Stimulated activated CD8-positive, alpha-beta memory T cell treated with anti-CD3 and anti-CD28 coated beads, Interleukin-2, amount 100 ng/mL, for 1 hour (primary cell): ENCODE data around the gene WNT8B.

Experiments used
- DNase-seq, 2 donors: peaks; one replicate each; pipeline ENCODE4 v3.0.0-alpha.2; 2020; ENCODE audit warnings: low read depth in 2 of 2

Gene WNT8B

GRCh38 chr10:100483876-100484666 is 21.3 kb downstream of the WNT8B start:
- DNase-seq: no peak

GRCh38 chr10:100485366-100485765 is 22.6 kb downstream of the WNT8B start:
- no peak for DNase-seq

- no peak for DNase-seq
Observed at GRCh38 chr10:100485801-100486495, 23.1 kb downstream of the WNT8B start.

- no peak for DNase-seq
Observed at GRCh38 chr10:100487529-100487928, 24.7 kb downstream of the WNT8B start.

GRCh38 chr10:100489396-100489795 is 26.6 kb downstream of the WNT8B start:
- no peak for DNase-seq

- DNase-seq: no peak
Observed at GRCh38 chr10:100490531-100490930, 27.7 kb downstream of the WNT8B start.

- no peak for DNase-seq
Observed at GRCh38 chr10:100496567-100496966, 33.8 kb downstream of the WNT8B start.

GRCh38 chr10:100498059-100498458 is 35.2 kb downstream of the WNT8B start:
- no peak for DNase-seq

- no peak for DNase-seq
Observed at GRCh38 chr10:100501423-100501822, 38.6 kb downstream of the WNT8B start.

GRCh38 chr10:100502926-100503494 is 40.2 kb downstream of the WNT8B start:
- no peak for DNase-seq

- DNase-seq: no peak
Observed at GRCh38 chr10:100504096-100504495, 41.3 kb downstream of the WNT8B start.

GRCh38 chr10:100505164-100505563 is 42.4 kb downstream of the WNT8B start:
- no peak for DNase-seq

GRCh38 chr10:100506596-100507356 is 44.0 kb downstream of the WNT8B start:
- no peak for DNase-seq

- no peak for DNase-seq
Observed at GRCh38 chr10:100507357-100507732, 44.5 kb downstream of the WNT8B start.

GRCh38 chr10:100508266-100508665 is 45.5 kb downstream of the WNT8B start:
- no peak for DNase-seq

GRCh38 chr10:100508691-100509150 is 45.9 kb downstream of the WNT8B start:
- no peak for DNase-seq

GRCh38 chr10:100509241-100509840 is 46.5 kb downstream of the WNT8B start:
- DNase-seq: peak in 1 of 2 donors; percentile 26

- peak; percentile 31 to 38 for DNase-seq
Observed at GRCh38 chr10:100510533-100511308, 47.9 kb downstream of the WNT8B start.

- no peak for DNase-seq
Observed at GRCh38 chr10:100515612-100516011, 52.8 kb downstream of the WNT8B start.

GRCh38 chr10:100516847-100517246 is 54.0 kb downstream of the WNT8B start:
- DNase-seq: no peak

- DNase-seq: no peak
Observed at GRCh38 chr10:100518761-100519241, 56.0 kb downstream of the WNT8B start.
